ENCODE data around the gene GSG1.

GSG1 gene

DNA sequence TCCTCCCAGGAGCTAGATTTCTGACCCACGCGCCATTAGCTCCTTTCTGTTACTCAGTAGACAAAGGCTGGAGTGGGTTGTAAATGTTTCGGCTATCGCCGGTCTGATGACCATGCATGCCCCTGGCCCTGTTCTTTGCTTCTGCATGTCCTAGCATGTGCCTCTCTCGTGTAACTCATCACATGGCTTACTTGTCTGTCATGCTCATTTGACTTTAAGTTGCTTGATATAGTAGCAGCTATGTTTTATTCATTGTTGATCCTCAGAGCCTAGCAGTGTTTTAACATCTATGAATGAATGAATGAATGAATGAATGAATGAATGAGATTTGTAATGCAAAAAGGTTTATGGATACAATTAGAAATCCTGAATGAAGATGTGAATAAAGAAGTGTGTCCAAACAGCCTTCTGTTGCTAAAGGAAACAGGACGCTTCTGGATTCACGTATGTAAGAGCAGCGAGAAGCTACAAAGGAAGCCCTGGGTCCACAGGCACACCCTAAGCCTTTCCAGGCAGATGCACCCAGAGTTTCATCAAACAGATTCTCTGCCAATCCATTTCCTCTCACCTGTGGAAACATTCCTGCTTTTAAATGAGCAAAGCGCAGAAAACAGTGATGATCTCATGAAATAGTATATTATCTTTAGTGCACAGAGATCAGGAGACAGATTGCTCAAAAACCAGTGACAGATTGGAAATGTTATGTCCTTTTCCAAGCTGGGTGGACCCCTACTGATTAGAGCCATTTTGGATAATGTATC lies 3.4 kb downstream of the GSG1 start:
- no peak for DNase-seq (ENCODE audit: insufficient read length, low spot score)
- no peak for FAIRE-seq
- no peak for TF ChIP-seq CTCF (IDR thresholded peaks at IDR 0.05; ENCODE audit: insufficient read depth, missing control alignments)

DNA sequence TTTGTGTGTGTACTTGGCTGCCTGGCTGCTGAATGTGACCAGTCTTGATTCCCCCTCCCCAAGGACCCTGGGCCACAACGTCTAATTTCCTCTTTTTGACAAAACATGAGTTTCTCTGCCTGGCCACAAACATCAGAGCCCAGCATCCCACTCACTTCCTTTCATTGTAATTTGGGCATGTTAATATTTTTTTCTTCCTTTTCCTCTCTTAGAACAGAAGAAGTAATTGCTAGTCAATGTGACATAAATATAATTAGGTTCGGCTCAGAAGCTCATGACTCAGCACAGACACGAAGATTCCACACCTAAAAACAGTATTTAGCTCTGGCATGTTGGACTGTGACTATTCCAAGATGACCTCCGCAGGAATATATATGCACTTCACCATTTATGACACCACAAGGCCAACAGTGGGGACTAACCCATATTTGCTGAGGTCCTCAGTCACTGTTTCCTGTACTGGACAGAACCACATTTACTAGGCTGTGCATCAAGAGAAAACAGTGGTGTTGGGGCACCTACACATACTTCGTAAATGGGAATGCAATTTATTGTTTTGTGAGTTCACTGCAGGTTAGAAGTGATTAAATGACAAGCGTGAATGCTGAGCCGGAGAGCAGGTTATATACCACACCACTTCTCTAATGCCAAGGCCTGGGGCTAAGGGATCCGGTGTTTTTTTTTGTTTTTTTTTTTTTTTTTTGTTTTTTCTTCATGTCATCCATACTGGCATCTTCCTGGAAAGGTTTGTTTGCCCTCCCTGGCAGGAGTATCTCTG lies 4.2 kb downstream of the GSG1 start:
- no peak for DNase-seq (ENCODE audit: insufficient read length, low spot score)
- no peak for TF ChIP-seq CTCF (IDR thresholded peaks at IDR 0.05; ENCODE audit: insufficient read depth, missing control alignments)

DNA sequence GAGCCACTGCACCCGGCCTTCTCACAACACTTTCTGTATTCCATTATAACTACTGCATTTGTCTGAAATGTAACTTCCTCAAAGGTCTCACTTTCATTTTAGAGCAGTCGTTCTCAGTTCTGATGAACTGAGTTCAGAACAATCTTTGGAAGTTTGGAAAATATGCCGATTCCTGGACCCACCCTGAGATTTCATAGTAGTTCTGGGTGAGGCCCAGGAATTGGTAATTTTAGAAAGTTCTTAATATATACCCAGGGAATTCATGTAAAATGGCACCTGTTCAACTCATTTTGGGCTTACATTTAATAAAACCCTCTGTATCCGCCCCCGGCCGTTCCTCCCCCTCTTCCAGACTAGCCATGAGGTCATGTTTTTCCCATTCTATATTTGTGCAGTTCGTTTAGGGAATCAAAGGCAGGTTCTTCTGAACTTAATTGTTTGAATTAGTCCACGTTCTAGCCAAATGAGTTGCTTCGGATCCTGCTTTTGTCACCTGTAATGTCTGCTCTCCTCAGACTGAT lies 5.9 kb downstream of the GSG1 start:
- DNase-seq (ENCODE audit: insufficient read length, low spot score) = no peak
- no peak for FAIRE-seq
- no peak for TF ChIP-seq CTCF (IDR thresholded peaks at IDR 0.05; ENCODE audit: insufficient read depth, missing control alignments)

More for the DNA sequence above, 4.2 kb downstream of the GSG1 start:
- FAIRE-seq = no peak

GRCh38 chr12:13095266-13095995 lies 8.0 kb downstream of the GSG1 start:
- FAIRE-seq (peak; percentile 72), DNase-seq (ENCODE audit: insufficient read length, low spot score) (peak; percentile 34)
- no peak for TF ChIP-seq CTCF (IDR thresholded peaks at IDR 0.05; ENCODE audit: insufficient read depth, missing control alignments)

DNA sequence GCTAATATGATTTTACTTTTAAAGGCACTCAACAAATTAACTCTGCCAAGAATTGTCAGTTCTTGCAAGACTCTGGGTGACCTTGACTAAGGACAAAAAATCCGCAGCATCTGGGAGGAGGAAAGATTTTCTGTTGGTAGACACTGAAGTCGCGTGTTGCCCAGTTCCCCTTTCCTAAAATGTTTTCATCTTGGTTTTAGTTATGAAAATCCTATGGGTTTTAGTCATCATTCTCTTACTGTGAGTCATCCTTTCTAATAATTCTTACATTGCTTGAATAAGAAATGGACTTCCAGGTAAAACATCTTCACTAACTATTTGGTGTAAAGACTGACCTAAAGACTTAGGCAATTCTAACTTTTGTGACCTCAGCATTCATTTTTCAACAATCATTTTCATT lies 9.1 kb downstream of the GSG1 start:
- DNase-seq (ENCODE audit: insufficient read length, low spot score) (no peak), FAIRE-seq (no peak)
- TF ChIP-seq CTCF (IDR thresholded peaks at IDR 0.05; ENCODE audit: insufficient read depth, missing control alignments) = no peak

GRCh38 chr12:13093848-13094220 lies 9.6 kb downstream of the GSG1 start:
- FAIRE-seq = peak; percentile 82
- TF ChIP-seq CTCF (IDR thresholded peaks at IDR 0.05; ENCODE audit: insufficient read depth, missing control alignments) = no peak
- DNase-seq (ENCODE audit: insufficient read length, low spot score) = no peak

Measured in D721Med (cell line).